Caco-2 (cell line): ENCODE results near the gene PRKCB. TPM values are rescaled to one million over a fixed set of nuclear protein-coding genes. Genes with fewer than 3 reads are reported as not detected.

Source experiments
- BruUV-seq: library from RNA; stranded (reverse); fragments of 400-500 nt; replicated peaks from 2 replicates; lab custom pipeline; 2021; lab: Mats Ljungman, UMichigan
- CTCF ChIA-PET: fragments of 300-600 bp; sonication (Branson Sonifier 250); formaldehyde crosslinking; loops from one replicate; lab custom pipeline; 2022; ENCODE audit warnings: antibody characterized with exemption; lab: Charles Lee
- POLR2A ChIA-PET: fragments of 300-600 bp; sonication (Branson Sonifier 250); formaldehyde crosslinking; loops from one replicate; lab custom pipeline; 2022; ENCODE audit warnings: antibody characterized with exemption; lab: Charles Lee
- DNase-seq, 2 experiments: peaks; one replicate each; pipeline versions ENCODE4 v3.0.0 to v3.0.0-alpha.2; 2020 to 2022
- H3K27me3 ChIP-seq: replicated peaks from 2 replicates; pipeline ENCODE4 v1.6.0; 2011; ENCODE audit warnings: low read length; ENCODE audit not compliant: control insufficient read depth, insufficient read depth
- H3K36me3 ChIP-seq: 2 replicates; pipeline ENCODE4 v1.5.1; 2011; ENCODE audit warnings: low read length; ENCODE audit not compliant: control insufficient read depth, insufficient read depth
- H3K4me1 ChIP-seq: fragments of 250-450 bp; sonication (Bioruptor Pico); 2 replicates; pipeline ENCODE4 v1.5.1; 2020; ENCODE audit warnings: mild to moderate bottlenecking
- H3K4me3 ChIP-seq: 2 replicates; pipeline ENCODE4 v1.5.1; 2011; ENCODE audit warnings: low read depth, mild to moderate bottlenecking, control low read depth, low read length
- H3K9me3 ChIP-seq: fragments of 250-450 bp; sonication (Bioruptor Pico); 2 replicates; pipeline ENCODE4 v1.5.1; 2020; ENCODE audit warnings: mild to moderate bottlenecking, moderate library complexity
- H3K27ac Mint-ChIP-seq: one replicate; pipeline ENCODE4 v1.8.0; 2022; ENCODE audit warnings: mixed read lengths; ENCODE audit not compliant: unreplicated experiment
- H3K27me3 Mint-ChIP-seq: one replicate; pipeline ENCODE4 v1.8.0; 2022; ENCODE audit warnings: mixed read lengths; ENCODE audit not compliant: insufficient read depth, unreplicated experiment
- H3K36me3 Mint-ChIP-seq: one replicate; pipeline ENCODE4 v1.8.0; 2022; ENCODE audit warnings: mild to moderate bottlenecking, mixed read lengths; ENCODE audit not compliant: insufficient read depth, unreplicated experiment
- H3K4me1 Mint-ChIP-seq: one replicate; pipeline ENCODE4 v1.8.0; 2022; ENCODE audit warnings: low read depth, mixed read lengths; ENCODE audit not compliant: unreplicated experiment
- H3K4me3 Mint-ChIP-seq: one replicate; pipeline ENCODE4 v1.8.0; 2022; ENCODE audit warnings: mild to moderate bottlenecking, moderate library complexity, mixed read lengths; ENCODE audit not compliant: unreplicated experiment
- H3K9me3 Mint-ChIP-seq: one replicate; pipeline ENCODE4 v1.8.0; 2022; ENCODE audit warnings: mixed read lengths; ENCODE audit not compliant: unreplicated experiment
- intact Hi-C: fragments of 100-400 bp; cut with micrococcal nuclease; formaldehyde crosslinking; loops from one replicate; pipeline ENCODE4 v1.10.0; 2022; ENCODE audit not compliant: unreplicated experiment
- total RNA-seq: library from RNA; stranded (reverse); gene quantifications from 2 replicates; pipeline ENCODE4 v1.2.3, GENCODE V29; 2022
- TF ChIP-seq, protein P1 (sequence below), 2 experiments: fragments of 200-600 bp in 1 of 2; IDR thresholded peaks; 1 replicate in 1 of 2; 2 replicates in 1 of 2; pipeline versions ENCODE4 v1.5.1 to v1.8.0; 2011 to 2022; ENCODE audit warnings: antibody characterized with exemption in 1 of 2, control low read depth in 1 of 2, inconsistent platforms in 1 of 2, low read depth in 1 of 2, low read length in 1 of 2, mild to moderate bottlenecking in 1 of 2, moderate library complexity in 1 of 2; ENCODE audit not compliant: insufficient read depth in 1 of 2, severe bottlenecking in 1 of 2, unreplicated experiment in 1 of 2

The PRKCB gene
- total RNA-seq, 1 experiment from 2014 or later = not detected

DNA sequence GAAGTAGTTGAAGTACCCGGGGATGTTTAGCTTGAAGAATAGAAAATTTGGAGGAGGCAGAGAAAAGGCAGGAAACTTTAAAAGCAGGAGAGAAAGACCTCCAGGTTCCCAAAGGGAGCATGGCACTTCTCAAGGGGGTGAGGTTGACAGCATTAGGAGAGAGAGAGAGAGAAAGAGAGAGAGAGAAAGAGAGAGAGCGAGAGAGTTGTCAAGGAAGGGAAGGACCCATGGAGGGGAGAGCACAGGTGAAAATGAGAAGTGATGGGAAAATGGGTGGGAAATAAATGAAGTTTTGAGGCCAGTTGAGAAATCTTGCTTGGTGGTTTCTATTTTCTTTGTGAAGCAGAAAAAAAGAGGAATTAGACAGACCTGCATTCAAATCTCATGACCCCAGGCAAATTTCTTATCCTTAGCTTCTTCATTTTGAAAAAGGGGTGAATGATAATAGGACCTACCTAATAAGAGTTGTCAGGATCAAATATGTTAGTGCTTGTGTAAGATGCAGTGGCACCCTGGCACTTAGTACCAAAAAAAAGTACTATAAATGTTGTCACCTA is 24.0 kb downstream of the PRKCB start:
- no peaks in the 10 kb centered on the region for H3K36me3 ChIP-seq
- no peaks in the 10 kb centered on the region for H3K4me1 Mint-ChIP-seq
- no peak overlapping the region for H3K4me3 ChIP-seq
- H3K4me3 Mint-ChIP-seq = no peak overlapping the region
- DNase-seq = no peak
- H3K27ac Mint-ChIP-seq = no peak overlapping the region
- H3K27me3 Mint-ChIP-seq = peaks cover 19% of the 10 kb centered on the region
- no peaks in the 10 kb centered on the region for H3K36me3 Mint-ChIP-seq
- H3K9me3 Mint-ChIP-seq = no peaks in the 10 kb centered on the region
- H3K9me3 ChIP-seq = no peaks in the 10 kb centered on the region
- TF ChIP-seq, protein P1, sequence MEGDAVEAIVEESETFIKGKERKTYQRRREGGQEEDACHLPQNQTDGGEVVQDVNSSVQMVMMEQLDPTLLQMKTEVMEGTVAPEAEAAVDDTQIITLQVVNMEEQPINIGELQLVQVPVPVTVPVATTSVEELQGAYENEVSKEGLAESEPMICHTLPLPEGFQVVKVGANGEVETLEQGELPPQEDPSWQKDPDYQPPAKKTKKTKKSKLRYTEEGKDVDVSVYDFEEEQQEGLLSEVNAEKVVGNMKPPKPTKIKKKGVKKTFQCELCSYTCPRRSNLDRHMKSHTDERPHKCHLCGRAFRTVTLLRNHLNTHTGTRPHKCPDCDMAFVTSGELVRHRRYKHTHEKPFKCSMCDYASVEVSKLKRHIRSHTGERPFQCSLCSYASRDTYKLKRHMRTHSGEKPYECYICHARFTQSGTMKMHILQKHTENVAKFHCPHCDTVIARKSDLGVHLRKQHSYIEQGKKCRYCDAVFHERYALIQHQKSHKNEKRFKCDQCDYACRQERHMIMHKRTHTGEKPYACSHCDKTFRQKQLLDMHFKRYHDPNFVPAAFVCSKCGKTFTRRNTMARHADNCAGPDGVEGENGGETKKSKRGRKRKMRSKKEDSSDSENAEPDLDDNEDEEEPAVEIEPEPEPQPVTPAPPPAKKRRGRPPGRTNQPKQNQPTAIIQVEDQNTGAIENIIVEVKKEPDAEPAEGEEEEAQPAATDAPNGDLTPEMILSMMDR (IDR thresholded peaks at IDR 0.05; ENCODE audit: insufficient read depth in 1 of 2, low read depth in 1 of 2, low read length in 1 of 2, severe bottlenecking in 1 of 2, unreplicated experiment in 1 of 2) = no peak
- no peaks in the 10 kb centered on the region; the same call in 1 of the 2 replicates for H3K27me3 ChIP-seq
- ChIA-PET POLR2A (no interaction called here), CTCF (no interaction called here)
- intact Hi-C loops = no loop called here
- H3K4me1 ChIP-seq = no peaks in the 10 kb centered on the region
- no TSS peak for BruUV-seq

DNA sequence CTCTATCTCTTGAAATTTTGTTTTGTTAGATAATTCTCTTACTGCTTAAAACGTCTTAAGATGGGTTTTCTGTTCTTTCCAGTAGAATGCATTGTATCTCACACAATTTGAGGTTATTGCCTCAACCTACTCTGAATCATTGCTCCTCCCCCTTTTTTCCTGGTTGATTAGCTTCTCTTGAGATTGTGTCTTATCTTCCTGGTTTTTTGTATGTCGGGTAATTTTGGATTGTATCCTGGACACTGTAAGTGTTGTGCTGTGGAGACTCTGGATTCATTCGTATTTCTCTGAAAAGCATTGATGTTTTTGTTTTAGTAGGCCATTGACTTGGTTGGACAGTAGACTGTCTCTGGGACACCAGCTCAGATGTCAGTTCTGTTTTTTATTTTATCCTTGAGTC is 26.1 kb downstream of the PRKCB start:
- BruUV-seq = no TSS peak
- Histone ChIP-seq H3K4me3 (no peak overlapping the region), H3K9me3 (no peaks in the 10 kb centered on the region), H3K27me3 (no peaks in the 10 kb centered on the region; the same call in 1 of the 2 replicates), H3K36me3 (no peaks in the 10 kb centered on the region), H3K4me1 (no peaks in the 10 kb centered on the region)
- peaks cover 19% of the 10 kb centered on the region for H3K27me3 Mint-ChIP-seq
- no peaks in the 10 kb centered on the region for H3K9me3 Mint-ChIP-seq
- TF ChIP-seq, protein P1 (IDR thresholded peaks at IDR 0.05; ENCODE audit: insufficient read depth in 1 of 2, low read depth in 1 of 2, low read length in 1 of 2, severe bottlenecking in 1 of 2, unreplicated experiment in 1 of 2) = no peak
- no peak overlapping the region for H3K27ac Mint-ChIP-seq
- H3K4me3 Mint-ChIP-seq = no peak overlapping the region
- no peaks in the 10 kb centered on the region for H3K4me1 Mint-ChIP-seq
- DNase-seq = no peak
- intact Hi-C loops = no loop called here
- POLR2A ChIA-PET = no interaction called here
- CTCF ChIA-PET = no interaction called here
- H3K36me3 Mint-ChIP-seq = no peaks in the 10 kb centered on the region

DNA sequence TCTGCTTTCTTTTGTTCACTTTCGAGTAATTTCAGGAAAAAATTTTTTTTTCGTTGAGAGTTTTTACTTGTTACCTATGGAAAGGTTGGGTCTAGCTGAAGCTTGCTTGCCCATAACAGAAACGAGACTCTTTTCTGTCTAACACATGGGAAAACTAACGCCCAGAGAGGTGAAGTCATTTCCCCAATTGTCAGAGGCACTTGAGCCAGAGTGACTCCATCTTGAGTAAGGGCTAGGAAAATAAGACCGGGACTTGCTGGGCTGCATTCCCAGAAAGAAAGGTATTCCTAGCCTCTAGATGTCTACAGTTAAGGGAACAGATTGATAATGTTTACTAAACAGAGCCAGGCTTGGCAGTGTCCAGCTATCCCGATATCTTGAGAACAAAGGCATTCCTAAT is 26.8 kb downstream of the PRKCB start:
- ChIA-PET POLR2A (no interaction called here), CTCF (no interaction called here)
- intact Hi-C loops = no loop called here
- no peaks in the 10 kb centered on the region for H3K36me3 ChIP-seq
- H3K4me3 ChIP-seq = no peak overlapping the region
- no peak overlapping the region for H3K4me3 Mint-ChIP-seq
- no peaks in the 10 kb centered on the region for H3K4me1 ChIP-seq
- DNase-seq = no peak
- peaks cover 18% of the 10 kb centered on the region for H3K27me3 Mint-ChIP-seq
- no peaks in the 10 kb centered on the region; the same call in 1 of the 2 replicates for H3K27me3 ChIP-seq
- H3K9me3 ChIP-seq = no peaks in the 10 kb centered on the region
- H3K4me1 Mint-ChIP-seq = no peaks in the 10 kb centered on the region
- no peak overlapping the region for H3K27ac Mint-ChIP-seq
- no TSS peak for BruUV-seq
- H3K9me3 Mint-ChIP-seq = no peaks in the 10 kb centered on the region
- H3K36me3 Mint-ChIP-seq = no peaks in the 10 kb centered on the region
- TF ChIP-seq, protein P1 (IDR thresholded peaks at IDR 0.05; ENCODE audit: insufficient read depth in 1 of 2, low read depth in 1 of 2, low read length in 1 of 2, severe bottlenecking in 1 of 2, unreplicated experiment in 1 of 2) = no peak
